ENCODE measurements around the gene INAFM1. TPM values are rescaled to one million over a fixed set of nuclear protein-coding genes. Genes with fewer than 3 reads are reported as not detected.

INAFM1 gene
- total and polyA plus RNA-seq, 2 donors (not counting 1 experiment from before 2014, with no cell fraction given) = 6.6 to 13.6 TPM

DNA sequence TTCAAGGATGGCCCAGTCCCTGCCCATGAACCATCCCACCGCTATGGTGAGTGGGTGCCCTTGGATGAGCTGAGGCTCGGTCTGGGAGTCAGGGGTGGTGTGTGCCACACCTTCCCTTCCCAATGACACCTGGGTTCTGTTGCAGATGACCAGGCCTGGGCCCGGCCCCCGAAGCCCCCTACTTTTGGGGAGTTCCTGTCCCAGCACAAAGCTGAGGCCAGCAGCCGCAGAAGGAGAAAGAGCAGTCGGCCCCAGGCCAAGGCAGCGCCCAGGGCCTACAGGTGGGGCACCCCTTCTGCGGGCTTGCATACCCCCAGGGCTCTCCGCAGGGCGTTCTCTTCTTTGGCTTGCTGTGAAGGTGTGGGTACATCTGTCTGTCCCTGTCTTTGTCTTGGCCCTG lies 4.3 kb upstream of the INAFM1 start:
- H3K27me3 Mint-ChIP-seq = no peaks in the 10 kb centered on the region
- Histone ChIP-seq H3K9me3 (ENCODE audit: control extremely low read depth in 1 of 3, control insufficient read depth in 2 of 3, insufficient read depth in 1 of 3, low read length in 2 of 3) (no peaks in the 10 kb centered on the region), H4K20me1 (ENCODE audit: control insufficient read depth, insufficient read depth, low read length, poor library complexity, severe bottlenecking) (peaks cover 8% of the 10 kb centered on the region), H3K27me3 (replicated peaks in 1 of 4; ENCODE audit: control extremely low read depth in 1 of 4, control insufficient read depth in 3 of 4, insufficient read depth in 4 of 4, low read length in 3 of 4) (no peaks in the 10 kb centered on the region), H3K4me2 (replicated peaks; ENCODE audit: low read depth, low read length, poor library complexity, severe bottlenecking) (no peak overlapping the region), H2AFZ (ENCODE audit: insufficient read depth, low read depth, low read length, poor library complexity, severe bottlenecking) (no peak overlapping the region), H3K9ac (ENCODE audit: low read length) (no peak overlapping the region), H3K27ac (ENCODE audit: low read length in 2 of 2) (no peak overlapping the region), H3K79me2 (ENCODE audit: control insufficient read depth, insufficient read depth, low read length) (no peaks in the 10 kb centered on the region), H3K36me3 (replicated peaks in 1 of 2; ENCODE audit: control extremely low read depth in 1 of 2, control insufficient read depth in 1 of 2, extremely low read depth in 1 of 2, insufficient read depth in 2 of 2, low read length in 1 of 2) (peaks cover 0 to 27% of the 10 kb centered on the region in 2 experiments), H3K4me1 (ENCODE audit: control insufficient read depth in 2 of 2, insufficient read depth in 2 of 2, low read length in 2 of 2) (peaks cover 9 to 15% of the 10 kb centered on the region in 2 donors), H3K4me3 (ENCODE audit: control extremely low read depth in 1 of 5, extremely low read depth in 1 of 5, insufficient read depth in 1 of 5, low read depth in 2 of 5, low read length in 4 of 5) (no peak overlapping the region)
- no peak for DNase-seq
- no peak for ATAC-seq (ENCODE audit: low read depth)
- H3K27ac Mint-ChIP-seq = no peak overlapping the region
- H3K4me1 Mint-ChIP-seq = peaks cover 17% of the 10 kb centered on the region
- TF ChIP-seq, protein P1, sequence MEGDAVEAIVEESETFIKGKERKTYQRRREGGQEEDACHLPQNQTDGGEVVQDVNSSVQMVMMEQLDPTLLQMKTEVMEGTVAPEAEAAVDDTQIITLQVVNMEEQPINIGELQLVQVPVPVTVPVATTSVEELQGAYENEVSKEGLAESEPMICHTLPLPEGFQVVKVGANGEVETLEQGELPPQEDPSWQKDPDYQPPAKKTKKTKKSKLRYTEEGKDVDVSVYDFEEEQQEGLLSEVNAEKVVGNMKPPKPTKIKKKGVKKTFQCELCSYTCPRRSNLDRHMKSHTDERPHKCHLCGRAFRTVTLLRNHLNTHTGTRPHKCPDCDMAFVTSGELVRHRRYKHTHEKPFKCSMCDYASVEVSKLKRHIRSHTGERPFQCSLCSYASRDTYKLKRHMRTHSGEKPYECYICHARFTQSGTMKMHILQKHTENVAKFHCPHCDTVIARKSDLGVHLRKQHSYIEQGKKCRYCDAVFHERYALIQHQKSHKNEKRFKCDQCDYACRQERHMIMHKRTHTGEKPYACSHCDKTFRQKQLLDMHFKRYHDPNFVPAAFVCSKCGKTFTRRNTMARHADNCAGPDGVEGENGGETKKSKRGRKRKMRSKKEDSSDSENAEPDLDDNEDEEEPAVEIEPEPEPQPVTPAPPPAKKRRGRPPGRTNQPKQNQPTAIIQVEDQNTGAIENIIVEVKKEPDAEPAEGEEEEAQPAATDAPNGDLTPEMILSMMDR (IDR thresholded peaks at IDR 0.05) = no peak
- TF ChIP-seq EZH2 (IDR thresholded peaks at IDR 0.05; ENCODE audit: borderline replicate concordance, insufficient read depth, low read depth, low read length, poor library complexity, severe bottlenecking) = no peak
- H3K9me3 Mint-ChIP-seq (ENCODE audit: insufficient read depth) = no peaks in the 10 kb centered on the region
- H3K4me3 Mint-ChIP-seq = no peak overlapping the region
- 98% methylated on average over 10 of the region's 10 CpGs for WGBS (ENCODE audit: insufficient coverage)
- intact Hi-C loops (cut with micrococcal nuclease) = loop anchor here (5.0 to 10.0 kb wide), 3 partner anchors 334 to 1367 kb away; partner anchors contain the start of genes BICRA, DBP and SLC1A5
- ChIA-PET CTCF (interaction anchor here (1.1 kb wide), 1 partner anchor 15 kb away, joined by 3 read pairs; no protein-coding TSS in a partner anchor), POLR2A (no interaction called here)

DNA sequence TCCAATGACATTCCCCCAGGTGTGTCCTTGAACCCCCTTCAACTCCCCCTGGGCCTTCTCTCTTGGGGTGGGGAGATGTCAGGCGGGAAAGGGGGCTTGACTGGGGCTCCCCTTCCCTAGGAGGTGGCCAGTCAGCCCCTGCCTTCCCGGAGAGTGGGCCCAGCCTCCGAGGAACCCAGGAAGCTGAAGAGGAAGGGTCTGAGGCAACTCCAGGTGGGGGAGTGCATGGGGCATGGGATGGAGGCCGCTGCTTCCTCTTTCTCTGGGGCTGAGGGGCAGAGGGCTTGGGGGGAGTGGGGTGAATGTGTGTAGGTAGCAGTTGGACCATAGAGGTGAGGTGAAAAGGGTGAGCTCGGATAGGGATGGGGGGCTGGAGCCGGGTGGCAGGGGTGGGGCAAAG lies 2.7 kb upstream of the INAFM1 start:
- Histone ChIP-seq H4K20me1 (ENCODE audit: control insufficient read depth, insufficient read depth, low read length, poor library complexity, severe bottlenecking) (peaks cover 17% of the 10 kb centered on the region), H3K9ac (ENCODE audit: low read length) (no peak overlapping the region), H3K4me3 (ENCODE audit: control extremely low read depth in 1 of 5, extremely low read depth in 1 of 5, insufficient read depth in 1 of 5, low read depth in 2 of 5, low read length in 4 of 5) (no peak overlapping the region), H3K9me3 (ENCODE audit: control extremely low read depth in 1 of 3, control insufficient read depth in 2 of 3, insufficient read depth in 1 of 3, low read length in 2 of 3) (no peaks in the 10 kb centered on the region), H3K27ac (ENCODE audit: low read length in 2 of 2) (no peak overlapping the region), H3K4me2 (replicated peaks; ENCODE audit: low read depth, low read length, poor library complexity, severe bottlenecking) (no peak overlapping the region), H3K4me1 (ENCODE audit: control insufficient read depth in 2 of 2, insufficient read depth in 2 of 2, low read length in 2 of 2) (peaks cover 12 to 22% of the 10 kb centered on the region in 2 donors), H2AFZ (ENCODE audit: insufficient read depth, low read depth, low read length, poor library complexity, severe bottlenecking) (no peak overlapping the region), H3K27me3 (replicated peaks in 1 of 4; ENCODE audit: control extremely low read depth in 1 of 4, control insufficient read depth in 3 of 4, insufficient read depth in 4 of 4, low read length in 3 of 4) (no peaks in the 10 kb centered on the region), H3K79me2 (ENCODE audit: control insufficient read depth, insufficient read depth, low read length) (no peaks in the 10 kb centered on the region), H3K36me3 (replicated peaks in 1 of 2; ENCODE audit: control extremely low read depth in 1 of 2, control insufficient read depth in 1 of 2, extremely low read depth in 1 of 2, insufficient read depth in 2 of 2, low read length in 1 of 2) (peaks cover 0 to 19% of the 10 kb centered on the region in 2 experiments)
- no peak for ATAC-seq (ENCODE audit: low read depth)
- Mint-ChIP-seq H3K27ac (no peak overlapping the region), H3K27me3 (no peaks in the 10 kb centered on the region), H3K9me3 (ENCODE audit: insufficient read depth) (no peaks in the 10 kb centered on the region), H3K4me3 (peak overlapping the region; percentile 97), H3K4me1 (peaks cover 22% of the 10 kb centered on the region)
- WGBS (ENCODE audit: insufficient coverage) = 87% methylated on average over 6 of the region's 6 CpGs
- ChIA-PET POLR2A (interaction anchor here (4.1 kb wide), 1 partner anchor 15 kb away, joined by 74 read pairs; the partner anchor contains the start of gene CCDC9), CTCF (interaction anchor here (0.9 kb wide), 1 partner anchor 61 kb away, joined by 3 read pairs; no protein-coding TSS in a partner anchor)
- TF ChIP-seq, protein P1 (IDR thresholded peaks at IDR 0.05) = no peak
- TF ChIP-seq EZH2 (IDR thresholded peaks at IDR 0.05; ENCODE audit: borderline replicate concordance, insufficient read depth, low read depth, low read length, poor library complexity, severe bottlenecking) = no peak
- DNase-seq = no peak
- intact Hi-C loops (cut with micrococcal nuclease) = loop anchor here (5.0 to 10.0 kb wide), 3 partner anchors 333 to 1365 kb away; partner anchors contain the start of genes BICRA, DBP and SLC1A5

Measured in B cell (primary cell).